HG03558 (cell line): ENCODE results near the gene NBEAL2.
"Not testable (repeated sequence)": the region's sequence is repeated elsewhere in the genome, so short reads cannot be mapped to it uniquely, and the experiment has no call there.

Source experiments
- ATAC-seq: cut with Tn5 transposase; IDR thresholded peaks from one replicate; pipeline ENCODE4 v1.9.1; 2021; ENCODE audit warnings: moderate number of reproducible peaks; ENCODE audit not compliant: unreplicated experiment; ENCODE audit errors: extremely low read depth

NBEAL2 gene

DNA sequence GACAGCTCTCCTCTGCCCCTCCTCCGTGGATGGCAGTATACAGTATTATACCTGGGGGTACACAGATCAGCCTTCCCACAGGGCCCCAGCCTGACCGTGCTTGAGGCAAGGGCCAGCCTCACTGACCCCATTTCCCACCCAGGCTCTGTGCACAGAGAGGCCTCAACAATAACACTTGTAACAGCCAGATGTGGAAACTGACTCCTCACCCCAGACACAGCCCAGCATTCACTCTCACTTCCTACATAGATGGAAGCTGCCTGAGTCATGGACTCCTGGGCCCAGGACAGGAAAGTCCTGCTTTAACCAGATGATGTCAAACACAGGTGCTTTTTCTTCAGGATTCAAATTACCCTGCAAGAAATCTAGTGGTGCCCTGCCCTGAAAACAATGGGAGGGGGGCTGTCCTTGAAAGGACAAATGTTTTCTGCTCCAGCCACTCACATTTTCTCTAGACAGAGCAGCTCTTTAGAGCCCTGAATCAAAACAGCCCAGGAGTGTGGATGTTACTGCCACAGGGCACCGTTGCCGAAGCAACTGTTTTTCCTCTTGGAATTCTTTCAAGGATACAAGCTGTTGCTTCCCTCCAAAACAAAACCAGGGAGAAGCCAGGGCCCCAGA, 19.3 kb upstream of the NBEAL2 start:
- no peak for ATAC-seq

DNA sequence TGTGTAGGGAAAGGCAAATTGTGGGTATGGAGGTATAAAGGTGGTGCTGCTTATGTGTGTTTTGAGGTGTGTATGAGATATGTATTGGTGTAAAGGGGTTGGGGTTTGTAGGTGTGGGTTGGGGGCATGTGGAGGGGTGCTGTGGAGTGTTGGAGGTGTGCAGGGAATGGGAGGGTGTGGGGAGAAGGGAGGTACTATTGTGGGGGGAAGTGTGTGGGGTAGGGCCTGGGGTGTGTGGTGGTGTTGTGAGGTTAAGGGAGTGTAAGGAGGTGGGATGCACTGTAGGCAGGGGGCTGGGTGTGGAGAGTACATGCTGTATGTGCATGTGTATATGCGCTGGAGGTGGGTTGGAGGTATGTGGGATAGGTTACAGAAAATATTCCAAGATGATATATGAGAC, 18.6 kb upstream of the NBEAL2 start:
- ATAC-seq: no peak

DNA sequence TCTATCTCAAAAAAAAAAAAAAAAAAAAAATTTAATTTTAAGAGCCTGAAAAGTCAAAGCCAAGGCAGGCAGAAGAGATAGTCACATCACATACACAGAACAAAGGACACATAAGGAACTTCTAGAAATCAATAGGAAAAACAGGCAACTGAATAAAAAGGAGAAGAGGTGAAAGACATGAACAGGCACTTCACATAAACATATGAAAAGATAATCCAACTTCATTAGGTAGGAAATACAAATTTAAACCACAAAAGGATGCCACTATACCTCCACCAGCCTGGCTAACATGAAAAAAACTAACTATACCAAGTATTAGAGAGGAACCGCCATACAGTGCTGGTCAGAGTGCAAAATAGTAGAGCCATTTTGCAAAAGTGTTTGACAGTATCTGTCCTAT, 17.0 kb upstream of the NBEAL2 start:
- ATAC-seq: no peak

DNA sequence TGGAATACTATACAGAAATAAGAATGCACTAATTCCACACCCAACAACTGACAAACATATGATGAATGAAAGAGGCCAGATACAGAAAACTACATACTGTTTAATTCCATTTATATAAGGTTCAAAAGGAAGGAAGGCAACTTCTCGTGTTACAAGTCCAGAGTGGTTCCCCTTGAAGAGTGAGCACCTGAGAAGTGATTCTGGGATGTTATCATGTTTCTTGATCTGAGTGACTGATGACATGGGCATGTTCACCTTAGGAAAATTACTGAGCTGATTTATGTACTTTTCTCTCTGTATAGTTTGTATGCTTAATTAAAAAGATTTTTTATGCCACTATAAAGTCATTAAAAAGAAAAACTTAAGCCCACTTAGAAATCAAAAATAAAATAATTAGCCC, 16.5 kb upstream of the NBEAL2 start:
- ATAC-seq: no peak

- not testable (repeated sequence) for ATAC-seq
These were observed 15.4 kb upstream of the NBEAL2 start for GRCh38 chr3:46964038-46964590.

- no peak for ATAC-seq
These were observed 14.3 kb upstream of the NBEAL2 start for GRCh38 chr3:46965151-46965550.

DNA sequence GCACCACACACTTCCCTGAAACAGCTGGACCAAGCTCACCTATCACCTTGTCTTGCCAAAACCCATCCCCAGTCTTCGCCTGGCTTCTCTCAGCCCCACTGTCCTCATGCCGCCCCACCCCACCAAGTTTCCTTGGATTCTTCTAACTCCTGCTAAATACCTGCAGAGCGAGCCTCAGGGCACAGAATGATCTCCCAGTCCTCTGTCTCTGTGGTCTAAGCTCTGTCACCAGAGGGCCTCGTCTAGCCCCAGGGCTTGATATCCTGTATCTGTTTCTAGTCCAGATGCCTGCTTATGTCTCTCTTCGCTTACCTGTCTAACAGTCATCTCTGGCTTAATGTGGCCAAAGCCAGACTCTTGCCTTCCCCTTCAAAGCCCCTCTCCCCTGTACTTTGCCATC, 12.7 kb upstream of the NBEAL2 start:
- ATAC-seq: no peak

DNA sequence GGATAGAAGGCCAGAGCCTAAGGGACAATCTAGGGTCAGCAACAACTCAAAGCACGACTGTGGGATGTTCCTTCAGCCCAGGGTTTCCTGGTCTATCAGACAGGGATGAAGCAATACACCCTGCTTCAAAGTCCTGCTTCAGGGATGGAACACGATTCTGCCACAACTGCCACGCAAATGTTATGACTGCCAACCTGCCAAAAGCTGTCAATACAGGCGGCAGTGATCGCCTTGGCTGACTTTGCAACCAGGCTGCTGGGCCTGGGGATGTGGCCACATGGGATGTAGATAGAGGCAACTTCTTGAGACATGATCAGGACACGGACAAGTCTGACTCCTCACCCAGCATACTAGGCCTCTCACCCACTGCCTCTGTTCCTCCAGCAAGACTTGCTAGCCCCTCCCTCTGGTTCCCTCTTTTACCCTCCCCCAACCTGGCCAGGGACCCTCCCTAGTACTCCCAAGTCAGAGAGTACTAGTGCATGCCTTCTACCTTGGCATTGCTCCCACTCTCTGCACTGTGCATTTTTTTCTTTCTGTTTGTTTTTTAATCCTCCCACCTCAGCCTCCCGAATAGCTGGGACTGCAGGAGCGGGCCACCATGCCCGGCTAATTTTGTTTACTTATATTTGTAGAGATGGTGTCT, 10.6 kb upstream of the NBEAL2 start:
- no peak for ATAC-seq

DNA sequence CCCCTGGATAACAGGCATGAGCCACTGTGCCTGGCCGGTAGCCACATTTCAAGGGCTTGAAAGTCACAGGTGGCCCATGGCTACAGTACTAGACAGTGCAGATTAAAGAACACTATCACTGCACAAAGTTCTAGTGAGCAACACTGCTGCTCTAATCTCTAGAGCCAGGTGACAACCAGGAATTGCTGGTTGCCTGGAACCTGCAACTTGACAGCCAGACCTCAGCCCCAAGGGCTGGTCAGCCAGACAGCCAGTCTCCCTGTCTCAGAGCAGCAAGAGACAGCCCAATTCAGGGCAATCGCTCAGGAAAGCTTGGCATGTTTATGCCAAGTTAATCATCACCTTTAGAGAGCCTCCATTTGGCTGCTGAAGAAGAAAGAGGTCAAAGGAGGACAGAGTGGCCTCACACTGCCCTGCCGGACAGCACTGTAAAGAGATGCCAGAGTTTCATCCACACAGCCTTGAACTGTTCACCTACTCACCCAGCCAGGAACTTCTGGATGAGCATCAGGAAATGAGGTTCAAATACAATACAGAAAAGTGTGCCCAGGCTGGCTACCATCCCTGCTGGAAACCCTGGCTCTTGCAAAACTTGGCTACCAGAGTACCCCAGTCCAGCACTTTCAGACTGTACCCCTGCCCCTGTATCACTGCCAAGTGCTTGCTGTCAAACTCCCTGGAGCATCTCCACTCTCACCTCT, 8.9 kb upstream of the NBEAL2 start:
- ATAC-seq: no peak

DNA sequence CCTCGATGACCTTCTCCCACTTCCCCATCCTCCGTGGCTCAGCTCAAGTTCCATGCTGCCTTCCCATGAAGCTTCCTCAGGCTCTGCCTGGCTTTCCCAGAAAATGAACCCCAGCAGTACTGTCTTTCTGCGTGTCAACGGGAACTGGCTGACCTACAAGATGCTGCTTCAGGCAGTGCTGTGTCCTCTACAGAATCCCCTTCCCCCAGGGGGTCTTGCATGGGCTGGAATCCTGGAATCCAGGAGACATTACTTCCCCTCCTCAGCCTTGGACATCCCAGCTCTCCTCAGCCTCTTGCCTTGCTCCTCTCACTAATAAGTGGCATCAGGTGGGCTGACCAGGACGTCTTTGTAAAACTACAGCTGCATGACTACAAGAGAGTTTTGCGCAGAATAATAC, 8.3 kb upstream of the NBEAL2 start:
- ATAC-seq: no peak

GRCh38 chr3:46971742-46972141, 7.7 kb upstream of the NBEAL2 start:
- ATAC-seq: no peak

DNA sequence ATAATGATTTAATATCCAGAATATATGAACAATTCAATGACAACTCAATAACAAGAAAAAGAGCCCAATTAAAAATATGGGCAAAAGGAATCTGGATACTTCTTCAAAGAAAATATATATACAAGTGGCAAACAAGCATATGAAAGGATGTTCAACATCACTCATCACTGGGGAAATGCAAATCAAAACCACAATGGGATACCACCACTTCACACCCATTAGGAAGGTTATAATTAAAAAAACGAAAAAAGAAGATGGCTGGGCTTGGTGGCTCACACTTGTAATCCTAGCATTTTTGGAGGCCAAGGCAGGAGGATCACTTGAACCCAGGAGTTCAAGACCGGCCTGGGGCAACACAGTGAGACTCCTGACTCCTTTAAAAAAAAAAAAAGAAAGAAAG, 7.1 kb upstream of the NBEAL2 start:
- ATAC-seq: no peak

DNA sequence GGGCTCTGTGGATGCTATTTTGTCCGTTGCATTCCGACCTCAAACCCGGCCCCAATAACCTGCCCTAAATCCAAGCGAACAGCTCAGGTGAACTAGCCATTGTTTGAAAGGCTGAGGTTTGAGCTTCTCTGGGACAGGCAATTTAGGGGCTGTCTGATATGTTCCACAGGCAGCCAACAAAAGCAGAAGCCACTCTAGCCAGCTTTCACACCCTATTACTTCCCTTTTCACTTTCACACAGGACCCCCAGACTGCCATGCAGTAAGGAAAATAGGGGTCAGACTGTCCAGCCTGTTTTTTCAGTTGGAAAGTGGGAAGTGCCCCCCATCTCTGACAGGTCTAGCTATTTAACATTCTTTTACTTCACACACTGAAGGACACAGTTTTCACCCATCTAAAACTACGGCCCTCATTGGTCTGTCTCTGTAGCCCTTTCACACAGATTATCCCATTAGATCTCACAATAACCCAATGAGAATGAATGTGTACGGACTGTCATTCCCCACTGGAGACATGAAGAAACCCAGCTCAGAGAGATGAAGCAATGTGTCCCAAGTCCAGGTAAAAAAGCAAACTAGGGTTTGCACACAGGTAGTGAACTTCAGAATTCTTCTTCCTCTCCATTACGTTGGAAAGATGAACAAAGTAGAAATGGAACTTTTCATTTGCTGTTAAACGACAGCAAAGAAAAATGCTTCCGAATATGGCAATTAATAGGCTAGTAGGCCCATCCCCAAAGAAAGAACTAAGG, 4.9 kb upstream of the NBEAL2 start:
- ATAC-seq: no peak

DNA sequence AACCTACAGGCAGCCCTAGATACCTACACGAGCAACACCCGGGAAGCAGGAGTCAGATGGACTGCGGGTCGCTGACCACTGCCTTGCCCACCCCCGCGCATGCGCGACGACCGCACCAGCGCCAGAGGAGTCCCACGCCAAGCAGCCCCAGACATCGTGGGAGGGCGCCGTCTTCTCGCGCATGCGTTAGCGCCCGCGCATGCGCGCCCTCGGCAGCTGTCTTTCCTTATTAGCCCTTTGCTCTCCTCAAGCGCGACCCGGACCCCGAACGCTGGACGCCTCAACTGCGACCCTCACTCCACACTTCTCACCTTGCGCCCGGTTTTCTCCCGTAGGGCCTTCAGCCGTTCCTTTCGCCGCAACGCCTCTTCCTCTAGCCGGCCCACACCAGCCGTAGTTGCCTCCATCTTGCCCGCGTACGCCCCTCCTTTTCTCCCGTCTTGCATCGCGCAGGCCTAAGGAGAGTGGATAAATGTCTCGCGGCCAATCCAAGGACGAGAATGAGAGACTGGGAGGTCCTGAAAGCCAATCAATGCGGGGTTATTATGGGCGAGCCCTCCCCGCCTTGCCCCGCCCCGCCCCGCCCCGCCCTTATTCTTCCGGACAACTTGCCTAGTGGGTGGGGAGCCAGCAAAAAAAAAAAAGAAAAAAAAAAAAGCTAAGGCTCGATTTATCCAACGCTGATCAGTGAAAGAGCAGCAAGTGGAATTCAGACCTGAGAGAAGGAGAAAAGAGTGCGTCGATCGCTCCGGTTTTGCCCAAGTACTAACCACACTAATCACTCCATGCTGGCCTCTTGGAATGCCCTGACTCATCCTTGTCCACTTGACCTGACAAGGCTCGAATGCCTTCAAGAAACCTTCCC, 2.9 kb upstream of the NBEAL2 start, which contains the start of gene CCDC12:
TSS of gene CCDC12 (minus strand) at position 420 of the 865 bp plus-strand sequence. CDS start at position 407, 13 bp downstream.
- peak; percentile 39 for ATAC-seq

GRCh38 chr3:46977811-46978195, 1.7 kb upstream of the NBEAL2 start:
- ATAC-seq: no peak

- no peak for ATAC-seq
These were observed 1.1 kb upstream of the NBEAL2 start for GRCh38 chr3:46978381-46978780.

DNA sequence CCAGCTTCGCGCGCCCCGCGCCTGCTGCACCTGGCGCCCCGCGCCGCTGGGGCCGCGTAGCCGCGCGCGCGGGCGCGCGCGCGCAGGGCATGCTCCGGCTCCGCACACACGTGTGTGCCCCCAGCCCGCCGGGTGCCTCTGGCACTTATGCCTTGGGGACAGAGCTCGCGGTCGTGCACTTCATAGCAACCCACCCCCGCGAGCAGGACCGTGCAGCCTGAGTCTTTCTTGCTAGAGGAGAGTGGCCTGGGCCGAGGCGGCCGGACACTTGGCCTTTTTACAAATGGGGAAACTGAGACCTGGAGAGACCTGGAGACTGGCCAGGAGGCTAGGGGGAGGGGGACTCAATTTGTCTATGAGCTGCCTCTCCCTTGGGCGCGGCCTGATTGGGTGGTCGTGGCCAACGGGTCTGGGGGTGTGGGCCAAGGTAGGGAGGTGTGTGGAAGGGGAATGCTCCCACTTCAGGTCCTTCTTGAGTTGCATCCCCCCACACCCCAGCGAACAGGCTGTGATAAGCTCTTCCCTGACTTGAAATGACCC, 562 bp downstream of the NBEAL2 start:
- no peak for ATAC-seq

- ATAC-seq: no peak
These were observed 2.5 kb downstream of the NBEAL2 start for GRCh38 chr3:46981932-46982471.

DNA sequence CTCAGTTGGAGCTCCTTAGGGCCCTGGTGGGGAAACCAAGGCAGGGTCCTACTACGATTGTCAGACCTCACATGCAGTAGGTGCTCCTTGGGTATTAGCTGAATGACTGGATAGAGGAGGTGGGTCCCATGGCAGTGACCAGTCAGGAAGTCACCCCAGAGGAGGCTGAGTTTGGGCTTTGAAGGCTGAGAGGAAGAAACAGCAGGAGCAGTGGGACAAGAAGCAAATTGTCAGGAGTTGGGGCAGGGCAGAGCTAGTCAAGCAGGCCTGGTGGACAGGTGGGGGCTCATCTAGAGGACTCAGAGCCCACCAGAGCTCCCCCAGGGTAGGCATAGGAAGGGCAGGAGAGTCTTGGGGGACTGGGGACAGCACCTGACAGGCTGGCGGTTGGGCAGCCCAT, 3.1 kb downstream of the NBEAL2 start:
- ATAC-seq: no peak
